ENCODE data around the gene ZNF222.

- no peak for TF ChIP-seq EZH2 (IDR thresholded peaks at IDR 0.05; ENCODE audit: borderline replicate concordance, low read depth, low read length, poor library complexity, severe bottlenecking)
- TF ChIP-seq, protein P1, sequence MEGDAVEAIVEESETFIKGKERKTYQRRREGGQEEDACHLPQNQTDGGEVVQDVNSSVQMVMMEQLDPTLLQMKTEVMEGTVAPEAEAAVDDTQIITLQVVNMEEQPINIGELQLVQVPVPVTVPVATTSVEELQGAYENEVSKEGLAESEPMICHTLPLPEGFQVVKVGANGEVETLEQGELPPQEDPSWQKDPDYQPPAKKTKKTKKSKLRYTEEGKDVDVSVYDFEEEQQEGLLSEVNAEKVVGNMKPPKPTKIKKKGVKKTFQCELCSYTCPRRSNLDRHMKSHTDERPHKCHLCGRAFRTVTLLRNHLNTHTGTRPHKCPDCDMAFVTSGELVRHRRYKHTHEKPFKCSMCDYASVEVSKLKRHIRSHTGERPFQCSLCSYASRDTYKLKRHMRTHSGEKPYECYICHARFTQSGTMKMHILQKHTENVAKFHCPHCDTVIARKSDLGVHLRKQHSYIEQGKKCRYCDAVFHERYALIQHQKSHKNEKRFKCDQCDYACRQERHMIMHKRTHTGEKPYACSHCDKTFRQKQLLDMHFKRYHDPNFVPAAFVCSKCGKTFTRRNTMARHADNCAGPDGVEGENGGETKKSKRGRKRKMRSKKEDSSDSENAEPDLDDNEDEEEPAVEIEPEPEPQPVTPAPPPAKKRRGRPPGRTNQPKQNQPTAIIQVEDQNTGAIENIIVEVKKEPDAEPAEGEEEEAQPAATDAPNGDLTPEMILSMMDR (conservative IDR thresholded peaks at IDR 0.05; ENCODE audit: low read depth, low read length) = no peak
Measured at GRCh38 chr19:44042147-44042546, 17.0 kb downstream of the ZNF222 start.

Measured in A673 (cell line).